Measurements from ENCODE around the gene FOXN3. TPM values are rescaled to one million over a fixed set of nuclear protein-coding genes. Genes with fewer than 3 reads are reported as not detected.

The FOXN3 gene
- polyA plus RNA-seq, 1 donor from 2014 or later, result 10.3 TPM

GRCh38 chr14:89167705-89168104 is 249.3 kb downstream of the FOXN3 start:
- no peaks in the 10 kb centered on the region for H3F3A ChIP-seq (ENCODE audit: insufficient read depth, low read length, poor library complexity, severe bottlenecking)
- H3K9me3 ChIP-seq (ENCODE audit: low read length), result peaks cover 4% of the 10 kb centered on the region
- no peaks in the 10 kb centered on the region for H3K79me2 ChIP-seq (replicated peaks; ENCODE audit: insufficient read depth, low read length)
- no peak overlapping the region for H3K9ac ChIP-seq (ENCODE audit: low read length)
- no peak overlapping the region for H2AFZ ChIP-seq (ENCODE audit: low read depth, low read length)
- H3K4me2 ChIP-seq (ENCODE audit: low read length), result no peak overlapping the region
- TF ChIP-seq RAD21 (conservative IDR thresholded peaks at IDR 0.05), result no peak
- no peak for TF ChIP-seq MXI1 (conservative IDR thresholded peaks at IDR 0.05; ENCODE audit: poor library complexity, severe bottlenecking)
- TF ChIP-seq REST (IDR thresholded peaks at IDR 0.05; ENCODE audit: borderline replicate concordance), result no peak
- TF ChIP-seq SMC3 (conservative IDR thresholded peaks at IDR 0.05; ENCODE audit: poor library complexity), result no peak
- no peaks in the 10 kb centered on the region for H3K9me2 ChIP-seq (ENCODE audit: insufficient read depth, low read length)
- H3K4me3 ChIP-seq (ENCODE audit: low read length), result no peak overlapping the region
- H4K20me1 ChIP-seq (ENCODE audit: insufficient read depth), result no peaks in the 10 kb centered on the region
- H3K27me3 ChIP-seq (ENCODE audit: insufficient read depth, low read depth, low read length), result no peaks in the 10 kb centered on the region
- no peak overlapping the region for H3K27ac ChIP-seq (ENCODE audit: low read length)
- H3K36me3 ChIP-seq (ENCODE audit: insufficient read depth, low read length), result no peaks in the 10 kb centered on the region

GRCh38 chr14:89166633-89167032 is 250.4 kb downstream of the FOXN3 start:
- no peak overlapping the region for H3K4me2 ChIP-seq (ENCODE audit: low read length)
- H3K9me2 ChIP-seq (ENCODE audit: insufficient read depth, low read length), result no peaks in the 10 kb centered on the region
- no peaks in the 10 kb centered on the region for H3F3A ChIP-seq (ENCODE audit: insufficient read depth, low read length, poor library complexity, severe bottlenecking)
- no peak overlapping the region for H3K4me3 ChIP-seq (ENCODE audit: low read length)
- no peaks in the 10 kb centered on the region for H3K79me2 ChIP-seq (replicated peaks; ENCODE audit: insufficient read depth, low read length)
- H3K9ac ChIP-seq (ENCODE audit: low read length), result no peak overlapping the region
- H3K27me3 ChIP-seq (ENCODE audit: insufficient read depth, low read depth, low read length), result no peaks in the 10 kb centered on the region
- H3K27ac ChIP-seq (ENCODE audit: low read length), result no peak overlapping the region
- no peak for TF ChIP-seq MXI1 (conservative IDR thresholded peaks at IDR 0.05; ENCODE audit: poor library complexity, severe bottlenecking)
- TF ChIP-seq REST (IDR thresholded peaks at IDR 0.05; ENCODE audit: borderline replicate concordance), result no peak
- TF ChIP-seq CTCF (IDR thresholded peaks at IDR 0.05; ENCODE audit: poor library complexity, severe bottlenecking), result no peak
- no peak for TF ChIP-seq RAD21 (conservative IDR thresholded peaks at IDR 0.05)
- TF ChIP-seq POLR2AphosphoS5 (IDR thresholded peaks at IDR 0.05), result no peak
- TF ChIP-seq EZH2 (IDR thresholded peaks at IDR 0.05; ENCODE audit: borderline replicate concordance, insufficient read depth, low read length, poor library complexity, severe bottlenecking), result no peak
- TF ChIP-seq SMC3 (conservative IDR thresholded peaks at IDR 0.05; ENCODE audit: poor library complexity), result no peak
- TF ChIP-seq EP300 (conservative IDR thresholded peaks at IDR 0.05; ENCODE audit: poor library complexity, severe bottlenecking), result no peak
- no peak for TF ChIP-seq TAF1 (IDR thresholded peaks at IDR 0.05; ENCODE audit: low read depth)
- H3K36me3 ChIP-seq (ENCODE audit: insufficient read depth, low read length), result peaks cover 3% of the 10 kb centered on the region
- H4K20me1 ChIP-seq (ENCODE audit: insufficient read depth), result no peaks in the 10 kb centered on the region
- H3K9me3 ChIP-seq (ENCODE audit: low read length), result no peaks in the 10 kb centered on the region
- H2AFZ ChIP-seq (ENCODE audit: low read depth, low read length), result no peak overlapping the region

Measured in neural cell (in vitro differentiated cells).